ENCODE measurements around the gene TANC1.

Gene TANC1

DNA sequence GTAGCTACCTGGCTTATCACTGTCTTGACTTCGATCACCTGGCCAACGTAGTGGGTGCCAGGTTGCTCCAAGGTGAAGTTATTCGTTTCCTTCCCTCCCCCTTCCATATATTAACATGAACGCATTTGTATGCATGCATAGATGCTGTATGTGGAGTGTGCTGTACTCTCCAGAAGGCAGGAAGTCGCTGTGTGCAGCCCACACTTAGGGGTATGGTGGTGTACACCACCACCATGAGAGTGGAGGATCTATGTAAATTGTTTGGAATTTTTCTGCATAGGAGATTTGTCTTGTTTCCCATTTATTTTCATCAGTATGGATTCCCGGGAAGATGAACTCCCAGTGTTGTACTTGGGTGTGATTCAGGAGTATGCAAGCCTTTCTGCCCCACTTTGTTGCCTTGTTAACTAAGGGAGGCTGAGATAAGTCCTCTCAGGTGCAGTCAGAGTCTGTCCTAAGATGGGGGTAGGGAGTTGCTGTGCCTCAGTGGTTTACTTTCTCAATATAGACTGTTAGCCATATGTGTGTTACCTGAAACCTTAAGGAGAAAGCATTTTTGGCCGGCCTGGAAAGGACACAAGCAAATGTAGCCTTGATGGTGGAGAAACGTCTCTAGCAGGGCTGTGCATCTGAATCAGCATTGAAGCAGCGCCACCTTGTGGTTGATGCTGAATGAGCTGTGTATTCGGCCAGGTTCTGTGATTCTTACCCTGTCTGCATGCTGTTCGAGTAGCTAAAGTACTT, 149.8 kb downstream of the TANC1 start:
- DNase-seq (ENCODE audit: low spot score): peak; percentile 70

GRCh38 chr2:159118859-159119500, 150.5 kb downstream of the TANC1 start:
- DNase-seq (ENCODE audit: low spot score): no peak

- DNase-seq (ENCODE audit: low spot score): no peak
These were observed 151.3 kb downstream of the TANC1 start for GRCh38 chr2:159119652-159120257.

GRCh38 chr2:159123786-159124185, 155.3 kb downstream of the TANC1 start:
- no peak for DNase-seq (ENCODE audit: low spot score)

GRCh38 chr2:159124441-159124911, 156.0 kb downstream of the TANC1 start:
- no peak for DNase-seq (ENCODE audit: low spot score)

DNA sequence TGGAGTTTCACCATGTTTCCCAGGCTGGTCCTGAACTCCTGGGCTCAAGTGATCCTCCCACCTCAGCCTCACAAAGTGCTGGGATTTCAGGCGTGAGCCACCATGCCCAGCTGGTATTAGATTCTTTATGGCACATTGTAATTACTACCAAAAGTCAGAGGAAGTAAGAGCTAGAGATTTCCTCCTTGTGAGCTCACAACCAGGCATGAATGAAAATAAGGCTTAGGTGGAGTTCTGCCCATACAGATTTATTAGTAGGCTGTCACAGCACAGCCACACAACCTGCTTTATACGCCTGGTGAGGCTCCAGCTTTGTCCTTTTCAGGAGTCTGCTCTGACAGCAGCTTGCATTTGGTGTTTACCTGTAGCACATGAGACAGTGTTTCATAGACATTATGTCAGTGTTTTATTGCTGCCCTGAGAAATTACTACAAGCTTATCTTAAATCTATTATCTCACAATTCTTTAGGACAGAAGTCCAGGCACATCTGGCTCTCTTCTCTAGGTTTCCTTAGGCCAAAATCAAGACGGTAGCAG, 156.6 kb downstream of the TANC1 start:
- DNase-seq (ENCODE audit: low spot score): no peak

- no peak for DNase-seq (ENCODE audit: low spot score)
These were observed 157.4 kb downstream of the TANC1 start for GRCh38 chr2:159125858-159126257.

DNA sequence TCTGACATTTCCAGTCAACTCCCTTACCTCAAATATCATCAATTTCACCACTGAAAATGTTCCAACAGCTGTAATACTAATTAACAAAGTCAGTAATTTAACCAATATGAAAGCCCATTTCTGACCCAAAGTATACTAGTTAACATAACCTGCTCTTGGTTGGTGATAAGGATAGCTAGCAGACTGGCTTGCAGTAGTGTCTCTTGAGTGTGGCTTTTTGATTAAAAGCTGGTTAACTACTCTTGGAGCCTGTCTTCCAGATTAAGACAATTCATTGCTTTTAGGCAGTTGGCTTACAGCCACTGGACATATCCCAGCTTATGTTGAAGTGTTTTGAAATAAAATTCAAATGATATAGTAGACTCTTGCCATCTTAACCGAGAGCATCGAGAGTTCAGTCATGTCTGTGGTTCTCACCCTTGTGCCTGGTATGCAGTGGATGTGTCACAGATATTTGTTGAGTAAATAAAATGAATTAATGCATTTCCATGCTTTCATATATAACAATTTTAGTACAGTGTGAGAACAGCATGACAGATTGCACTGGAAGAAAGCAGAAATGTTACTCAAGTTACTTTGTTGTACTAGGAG, 158.1 kb downstream of the TANC1 start:
- no peak for DNase-seq (ENCODE audit: low spot score)

- peak; percentile 46 for DNase-seq (ENCODE audit: low spot score)
These were observed 159.8 kb downstream of the TANC1 start for GRCh38 chr2:159128191-159128590.

DNA sequence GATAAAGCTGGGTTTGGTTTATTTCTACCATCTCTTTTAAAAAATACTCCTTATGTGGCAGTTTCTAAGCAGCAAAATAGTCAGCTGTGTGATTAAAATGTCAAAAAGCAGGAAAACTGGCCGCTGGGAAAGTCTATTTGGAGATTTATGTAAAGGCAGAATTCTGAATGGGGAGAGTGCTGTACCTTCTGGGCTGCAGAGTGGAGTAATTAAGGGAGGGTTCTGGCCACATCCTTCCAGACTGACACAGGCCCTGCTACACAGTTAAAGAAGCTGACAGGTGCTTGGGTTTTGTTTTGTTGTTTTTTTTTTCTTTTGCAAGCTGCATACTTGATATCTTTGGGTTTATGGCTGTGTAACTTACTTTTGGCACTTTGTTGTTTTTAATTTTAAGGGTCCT, 160.8 kb downstream of the TANC1 start:
- no peak for DNase-seq (ENCODE audit: low spot score)

DNA sequence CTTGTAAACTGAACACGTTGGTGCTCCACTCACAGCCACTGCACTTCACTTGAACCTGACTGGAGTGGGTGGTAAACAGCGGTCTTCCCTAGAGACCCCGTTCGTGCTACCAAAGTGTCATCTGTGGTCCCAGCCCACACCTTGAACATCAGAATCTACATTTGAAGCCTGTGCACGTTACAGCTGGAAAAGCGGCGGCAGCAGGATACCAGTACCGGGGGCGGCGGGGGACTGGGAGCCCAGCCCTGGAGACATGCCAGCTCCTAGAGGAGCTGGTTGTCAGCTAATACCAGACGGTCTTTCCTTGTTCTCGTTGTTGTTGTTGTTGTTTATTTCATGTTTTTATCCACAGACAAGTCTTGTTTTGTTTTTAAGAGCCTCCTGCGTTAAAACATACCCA, 161.4 kb downstream of the TANC1 start:
- peak; percentile 37 for DNase-seq (ENCODE audit: low spot score)

DNA sequence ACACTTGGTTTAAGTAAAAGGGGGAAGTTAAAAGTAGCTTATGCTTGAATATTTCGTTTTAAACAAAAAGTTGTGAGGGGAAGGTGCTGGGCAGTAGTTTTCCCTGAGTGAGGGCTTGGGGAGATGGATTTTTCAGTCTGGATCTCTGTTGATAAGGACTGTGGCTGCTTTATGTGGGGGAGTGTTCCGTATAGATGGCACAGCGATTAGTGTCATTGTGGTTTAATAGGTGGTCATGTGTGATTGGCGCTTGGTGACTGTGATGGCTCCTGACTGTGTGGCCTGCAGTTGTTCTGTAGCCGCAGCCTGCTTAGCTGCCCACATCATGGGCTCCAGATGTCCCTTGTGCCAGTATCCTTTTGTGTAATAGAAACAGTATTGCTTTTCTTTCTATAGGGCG, 161.9 kb downstream of the TANC1 start:
- no peak for DNase-seq (ENCODE audit: low spot score)

DNA sequence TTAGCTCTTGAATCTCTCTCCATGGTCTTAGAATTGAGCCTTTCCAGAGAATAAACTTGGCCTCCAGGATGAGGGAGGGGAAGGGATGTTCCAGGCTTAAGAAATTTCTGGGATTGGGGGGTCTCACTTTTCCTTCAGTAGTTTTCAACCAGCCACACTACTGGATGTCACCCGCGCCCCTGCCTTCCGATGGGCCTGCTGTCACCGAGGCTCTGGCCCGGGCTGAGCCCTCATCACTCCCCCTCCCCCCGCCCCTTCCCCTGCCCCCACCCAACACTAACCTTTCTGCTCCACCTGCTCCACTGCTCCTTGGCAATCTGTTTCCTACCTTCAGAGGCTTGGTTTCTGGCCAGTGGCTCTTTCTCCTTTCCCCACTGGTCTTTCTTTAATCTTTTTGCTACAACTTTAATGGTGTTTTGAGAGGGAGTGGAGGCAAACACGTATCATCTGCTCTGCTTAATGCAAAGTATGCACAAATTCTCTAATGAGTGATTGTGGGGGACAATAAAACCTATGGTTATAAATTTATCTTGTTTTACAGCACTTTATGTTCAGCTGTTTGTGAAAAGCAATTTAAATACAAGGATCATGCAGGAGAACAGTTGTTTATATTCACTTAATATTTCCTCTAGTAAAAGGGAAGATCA, 162.9 kb downstream of the TANC1 start:
- DNase-seq (ENCODE audit: low spot score): no peak

DNA sequence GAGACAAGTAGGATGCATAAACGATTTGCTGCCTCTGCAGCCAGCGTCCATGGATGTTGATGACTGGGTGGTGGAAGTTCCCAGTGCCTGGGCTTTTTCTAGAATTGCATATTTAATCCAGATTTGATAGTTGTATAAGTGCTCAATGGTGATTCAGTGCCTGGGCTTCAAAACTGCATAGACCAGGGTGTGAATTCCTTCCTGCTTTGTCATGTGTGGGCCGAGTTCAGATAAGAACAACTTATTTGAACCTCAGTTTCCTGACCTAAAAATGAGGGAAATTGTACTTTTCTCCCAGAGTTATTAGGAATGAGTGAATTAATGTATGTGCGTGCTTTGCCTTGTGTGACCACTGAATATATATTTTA, 163.5 kb downstream of the TANC1 start:
- no peak for DNase-seq (ENCODE audit: low spot score)

DNA sequence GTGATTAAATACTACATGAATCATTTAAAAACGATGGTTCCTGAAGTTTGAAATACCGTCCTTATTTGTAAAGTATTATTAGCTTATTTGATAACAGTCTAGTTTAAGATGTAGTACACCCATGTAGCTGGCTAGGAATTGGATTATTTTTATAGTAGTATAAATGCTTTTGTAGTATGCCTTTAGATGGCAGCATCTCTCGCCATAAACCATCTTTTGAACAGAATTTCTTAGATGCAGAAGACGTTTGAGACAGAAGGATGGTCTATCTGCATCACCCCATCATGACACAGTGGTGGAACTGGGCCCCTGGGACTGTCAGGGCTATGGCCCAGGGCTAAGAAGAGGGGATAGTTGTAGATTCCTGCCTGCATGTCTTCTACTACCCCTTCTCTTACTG, 165.4 kb downstream of the TANC1 start:
- no peak for DNase-seq (ENCODE audit: low spot score)

DNA sequence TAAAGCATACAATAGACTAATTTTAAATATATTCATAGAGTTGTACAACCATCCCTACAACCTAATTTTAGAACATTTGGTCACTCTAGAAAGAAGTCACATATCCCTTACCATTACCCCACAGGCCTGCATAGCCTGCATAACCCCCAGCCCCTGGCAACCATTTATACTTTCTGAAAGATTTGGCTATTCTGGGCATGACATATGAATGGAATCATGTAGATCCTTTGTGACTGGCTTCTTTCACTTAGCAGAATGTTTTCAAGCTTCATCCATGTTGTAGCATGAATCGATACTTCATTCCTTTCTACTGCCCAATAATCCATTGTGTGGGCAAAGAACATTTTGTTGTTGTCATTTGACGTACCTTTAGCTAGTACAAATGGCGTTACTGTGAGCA, 166.5 kb downstream of the TANC1 start:
- no peak for DNase-seq (ENCODE audit: low spot score)

DNA sequence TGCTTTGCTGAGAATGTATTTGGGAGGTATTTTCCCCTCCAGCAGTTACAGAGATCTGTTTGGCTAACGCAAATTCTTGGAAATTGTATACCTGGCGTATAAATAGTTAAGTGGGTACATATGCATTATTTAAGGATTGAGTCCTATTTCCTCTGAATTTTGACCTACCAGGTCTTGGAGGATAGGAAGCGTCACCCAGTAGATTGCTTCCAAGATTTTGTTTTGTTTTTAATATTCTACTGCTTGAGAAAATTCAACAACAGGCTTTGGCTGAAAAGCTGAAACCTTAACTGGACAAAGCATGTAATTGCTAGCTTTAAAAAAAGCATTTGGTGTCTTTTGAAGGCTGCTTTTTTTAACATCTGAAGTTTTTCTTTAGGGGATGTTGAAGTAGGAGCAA, 168.0 kb downstream of the TANC1 start:
- no peak for DNase-seq (ENCODE audit: low spot score)

DNA sequence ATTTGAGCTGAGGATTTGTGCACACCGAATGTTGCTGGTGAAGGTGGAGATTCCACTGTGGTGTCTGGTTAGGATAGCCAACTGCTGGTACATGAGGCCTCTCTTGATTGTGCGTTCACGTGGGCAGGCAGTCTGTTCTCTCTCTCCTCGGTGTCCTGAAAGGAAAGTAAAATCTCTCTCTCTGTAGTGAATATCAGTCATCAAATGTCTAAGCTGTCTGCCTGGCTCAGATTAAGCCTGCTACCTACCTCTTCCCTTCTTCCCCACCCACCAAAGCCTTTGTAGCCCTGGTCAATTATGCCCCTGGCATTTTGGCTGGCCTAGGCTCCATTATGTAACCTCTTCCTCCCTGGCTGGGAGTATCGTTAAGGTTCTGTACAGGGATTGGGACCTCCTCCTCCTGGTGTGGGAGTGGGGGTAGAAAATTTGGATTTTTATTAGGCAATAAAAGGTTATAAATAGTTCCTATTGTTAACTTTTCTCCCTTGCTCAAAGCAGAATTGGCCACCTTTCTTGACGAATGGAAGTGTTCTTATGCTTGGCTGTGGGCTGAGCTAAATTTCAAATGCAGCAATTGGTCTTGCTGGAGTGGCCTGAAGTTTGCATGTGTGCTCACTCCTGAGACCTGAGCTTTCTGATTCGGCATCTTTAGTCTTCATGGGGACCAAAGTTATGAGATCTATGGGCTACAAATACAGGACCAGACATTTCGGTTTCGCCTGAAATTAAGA, 169.2 kb downstream of the TANC1 start:
- DNase-seq (ENCODE audit: low spot score): no peak

- no peak for DNase-seq (ENCODE audit: low spot score)
These were observed 170.3 kb downstream of the TANC1 start for GRCh38 chr2:159138642-159139182.

DNA sequence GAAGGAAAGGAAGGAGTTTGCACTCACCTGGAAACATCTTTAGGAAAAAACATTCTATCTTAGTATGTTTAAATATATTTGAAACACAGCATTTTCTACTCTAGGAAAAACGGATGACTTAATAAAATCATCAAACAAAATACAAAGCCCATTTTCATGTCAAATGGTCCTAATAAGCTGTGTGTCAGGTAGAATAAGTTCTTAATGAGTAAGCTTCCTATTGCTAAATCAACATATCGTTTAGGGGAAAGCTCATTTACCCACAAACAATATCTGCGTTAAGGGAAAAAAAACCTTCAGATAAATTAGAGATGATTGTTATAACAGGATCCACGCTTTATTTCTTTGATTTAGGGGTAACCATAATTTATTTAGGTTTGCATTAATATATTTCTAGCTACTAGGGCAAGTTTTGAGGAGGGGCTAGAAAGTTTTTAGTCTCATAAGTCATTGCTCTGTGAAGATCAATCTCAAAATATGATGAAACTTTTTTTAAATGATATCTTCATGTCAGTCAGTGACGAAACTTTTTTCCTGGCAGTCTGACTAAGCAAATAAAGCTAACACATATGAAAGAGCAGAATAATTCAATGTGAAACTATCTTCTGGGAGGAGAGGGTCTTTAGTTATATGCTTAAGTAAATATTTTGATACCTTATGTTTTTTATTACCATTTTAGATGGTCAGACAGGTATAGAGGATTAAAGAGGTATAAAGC, 170.9 kb downstream of the TANC1 start:
- DNase-seq (ENCODE audit: low spot score): no peak

All from D341Med (cell line).